IPS-18c (cell line): Measurements from ENCODE around the gene SLFNL1.

ENCODE experiments used
- H3K4me3 ChIP-seq: 2 replicates; pipeline ENCODE4 v1.7.0; 2013; ENCODE audit warnings: low read depth, mild to moderate bottlenecking, low read length, moderate library complexity; ENCODE audit not compliant: insufficient read depth
- H3K9me3 ChIP-seq: one replicate; pipeline ENCODE4 v1.6.1; 2013; ENCODE audit warnings: mild to moderate bottlenecking, low read length, moderate library complexity; ENCODE audit not compliant: control insufficient read depth, insufficient read depth

The SLFNL1 gene

GRCh38 chr1:41021526-41022308, at the start of gene SLFNL1:
TSS of gene SLFNL1 (minus strand) at chr1:41021725. CDS start at chr1:41020660, 1,065 bp downstream.
- Histone ChIP-seq H3K9me3 (peaks cover 2% of the 10 kb centered on the region), H3K4me3 (no peak within 1 kb of the TSS)

- H3K9me3 ChIP-seq = no peaks in the 10 kb centered on the region
- H3K4me3 ChIP-seq = no peak overlapping the region
These were observed 35.4 kb upstream of the SLFNL1 start for GRCh38 chr1:41056907-41057306.

- no peak overlapping the region for H3K4me3 ChIP-seq
- no peaks in the 10 kb centered on the region for H3K9me3 ChIP-seq
These were observed 31.8 kb upstream of the SLFNL1 start for GRCh38 chr1:41053316-41053715.

GRCh38 chr1:41051022-41051421, 29.5 kb upstream of the SLFNL1 start:
- H3K4me3 ChIP-seq = no peak overlapping the region

GRCh38 chr1:41048540-41048939, 27.0 kb upstream of the SLFNL1 start:
- no peaks in the 10 kb centered on the region for H3K9me3 ChIP-seq

More at GRCh38 chr1:41051022-41051421, 29.5 kb upstream of the SLFNL1 start:
- no peaks in the 10 kb centered on the region for H3K9me3 ChIP-seq

GRCh38 chr1:41046347-41046775, 24.8 kb upstream of the SLFNL1 start:
- H3K4me3 ChIP-seq = no peak overlapping the region
- no peaks in the 10 kb centered on the region for H3K9me3 ChIP-seq

More at GRCh38 chr1:41048540-41048939, 27.0 kb upstream of the SLFNL1 start:
- H3K4me3 ChIP-seq = no peak overlapping the region

GRCh38 chr1:41045740-41046139, 24.2 kb upstream of the SLFNL1 start:
- Histone ChIP-seq H3K4me3 (no peak overlapping the region), H3K9me3 (no peaks in the 10 kb centered on the region)

- no peaks in the 10 kb centered on the region for H3K9me3 ChIP-seq
These were observed 22.7 kb upstream of the SLFNL1 start for GRCh38 chr1:41044187-41044586.

GRCh38 chr1:41041614-41042270, 20.2 kb upstream of the SLFNL1 start:
- H3K4me3 ChIP-seq = no peak overlapping the region
- H3K9me3 ChIP-seq = no peaks in the 10 kb centered on the region

More at GRCh38 chr1:41044187-41044586, 22.7 kb upstream of the SLFNL1 start:
- H3K4me3 ChIP-seq = no peak overlapping the region

- Histone ChIP-seq H3K9me3 (no peaks in the 10 kb centered on the region), H3K4me3 (no peak overlapping the region)
These were observed 16.6 kb upstream of the SLFNL1 start for GRCh38 chr1:41038110-41038509.

- H3K9me3 ChIP-seq = no peaks in the 10 kb centered on the region
- no peak overlapping the region for H3K4me3 ChIP-seq
These were observed 15.8 kb upstream of the SLFNL1 start for GRCh38 chr1:41037116-41037903.

- H3K4me3 ChIP-seq = no peak overlapping the region
- H3K9me3 ChIP-seq = no peaks in the 10 kb centered on the region
These were observed 11.7 kb upstream of the SLFNL1 start for GRCh38 chr1:41033272-41033671.

- H3K4me3 ChIP-seq = no peak overlapping the region
- no peaks in the 10 kb centered on the region for H3K9me3 ChIP-seq
These were observed 10.6 kb upstream of the SLFNL1 start for GRCh38 chr1:41032147-41032546.

GRCh38 chr1:41030872-41031616, 9.5 kb upstream of the SLFNL1 start:
- Histone ChIP-seq H3K9me3 (no peaks in the 10 kb centered on the region), H3K4me3 (no peak overlapping the region)

GRCh38 chr1:41028034-41028642, 6.6 kb upstream of the SLFNL1 start:
- peaks cover 2% of the 10 kb centered on the region for H3K9me3 ChIP-seq
- no peak overlapping the region for H3K4me3 ChIP-seq

- Histone ChIP-seq H3K4me3 (no peak overlapping the region), H3K9me3 (peaks cover 2% of the 10 kb centered on the region)
These were observed 4.7 kb upstream of the SLFNL1 start for GRCh38 chr1:41025979-41026819.
